ENCODE data around the gene TNK1. TPM values are rescaled to one million over a fixed set of nuclear protein-coding genes. Genes with fewer than 3 reads are reported as not detected.

TNK1 gene
- total RNA-seq, 2 donors from 2014 or later, result 2.7 to 5.3 TPM

GRCh38 chr17:7370853-7371252, 10.0 kb upstream of the TNK1 start:
- H3K27ac Mint-ChIP-seq, result no peak overlapping the region
- H3K9me3 Mint-ChIP-seq, result no peaks in the 10 kb centered on the region
- DNase-seq (ENCODE audit: low spot score in 2 of 2), result no peak
- no peak for ATAC-seq
- no peaks in the 10 kb centered on the region for H3K36me3 Mint-ChIP-seq

GRCh38 chr17:7374353-7374752, 6.5 kb upstream of the TNK1 start:
- no peak overlapping the region for H3K27ac Mint-ChIP-seq
- no peak for DNase-seq (ENCODE audit: low spot score in 2 of 2)
- peaks cover 0 to 5% of the 10 kb centered on the region in 2 donors for H3K9me3 Mint-ChIP-seq
- no peak for ATAC-seq
- H3K36me3 Mint-ChIP-seq, result peaks cover 0 to 5% of the 10 kb centered on the region in 2 donors

- DNase-seq (ENCODE audit: low spot score in 2 of 2) (no peak), ATAC-seq (no peak)
- H3K9me3 Mint-ChIP-seq, result peaks cover 0 to 6% of the 10 kb centered on the region in 2 donors
- peaks cover 0 to 6% of the 10 kb centered on the region in 2 donors for H3K36me3 Mint-ChIP-seq
- H3K27ac Mint-ChIP-seq, result no peak overlapping the region
Observed at GRCh38 chr17:7379134-7379533, 1.8 kb upstream of the TNK1 start.

GRCh38 chr17:7380321-7380720, 568 bp upstream of the TNK1 start:
- no peak for ATAC-seq

GRCh38 chr17:7382901-7383300, 2.0 kb downstream of the TNK1 start:
- DNase-seq (ENCODE audit: low spot score in 2 of 2) (no peak), ATAC-seq (no peak)
- Mint-ChIP-seq H3K36me3 (peaks cover 0 to 6% of the 10 kb centered on the region in 2 donors), H3K9me3 (peaks cover 0 to 6% of the 10 kb centered on the region in 2 donors), H3K27ac (no peak overlapping the region)

More at GRCh38 chr17:7380321-7380720, 568 bp upstream of the TNK1 start:
- Mint-ChIP-seq H3K9me3 (peaks cover 0 to 6% of the 10 kb centered on the region in 2 donors), H3K27ac (no peak overlapping the region), H3K36me3 (peaks cover 0 to 6% of the 10 kb centered on the region in 2 donors)
- no peak for DNase-seq (ENCODE audit: low spot score in 2 of 2)

GRCh38 chr17:7383371-7383741, 2.5 kb downstream of the TNK1 start:
- DNase-seq (ENCODE audit: low spot score in 2 of 2) (no peak), ATAC-seq (no peak)
- H3K36me3 Mint-ChIP-seq, result peaks cover 0 to 6% of the 10 kb centered on the region in 2 donors
- peaks cover 0 to 6% of the 10 kb centered on the region in 2 donors for H3K9me3 Mint-ChIP-seq
- H3K27ac Mint-ChIP-seq, result no peak overlapping the region

GRCh38 chr17:7383742-7384488, 3.0 kb downstream of the TNK1 start:
- H3K27ac Mint-ChIP-seq, result peak overlapping the region in 1 of 2 donors; percentile 54
- peak; percentile 79 to 80 for DNase-seq (ENCODE audit: low spot score in 2 of 2)
- H3K36me3 Mint-ChIP-seq, result peaks cover 0 to 6% of the 10 kb centered on the region in 2 donors
- peak; percentile 99 for ATAC-seq
- H3K9me3 Mint-ChIP-seq, result peaks cover 0 to 6% of the 10 kb centered on the region in 2 donors

GRCh38 chr17:7384489-7385081, 3.7 kb downstream of the TNK1 start:
- ATAC-seq (no peak), DNase-seq (ENCODE audit: low spot score in 2 of 2) (no peak)
- Mint-ChIP-seq H3K27ac (peak overlapping the region in 1 of 2 donors; percentile 54), H3K36me3 (no peaks in the 10 kb centered on the region), H3K9me3 (no peaks in the 10 kb centered on the region)

GRCh38 chr17:7388856-7389255, 8.0 kb downstream of the TNK1 start:
- Mint-ChIP-seq H3K27ac (no peak overlapping the region), H3K9me3 (no peaks in the 10 kb centered on the region), H3K36me3 (peaks cover 9 to 12% of the 10 kb centered on the region in 2 donors)
- ATAC-seq (no peak), DNase-seq (ENCODE audit: low spot score in 2 of 2) (no peak)

GRCh38 chr17:7389924-7390910, 9.3 kb downstream of the TNK1 start:
- no peak overlapping the region for H3K27ac Mint-ChIP-seq
- H3K36me3 Mint-ChIP-seq, result peaks cover 9 to 19% of the 10 kb centered on the region in 2 donors
- DNase-seq (ENCODE audit: low spot score in 2 of 2), result no peak
- H3K9me3 Mint-ChIP-seq, result no peaks in the 10 kb centered on the region
- no peak for ATAC-seq

GRCh38 chr17:7391307-7391706, 10.4 kb downstream of the TNK1 start:
- no peak for ATAC-seq
- no peaks in the 10 kb centered on the region for H3K9me3 Mint-ChIP-seq
- no peak for DNase-seq (ENCODE audit: low spot score in 2 of 2)
- no peak overlapping the region for H3K27ac Mint-ChIP-seq
- H3K36me3 Mint-ChIP-seq, result peaks cover 9 to 19% of the 10 kb centered on the region in 2 donors

- DNase-seq (ENCODE audit: low spot score in 2 of 2) (no peak), ATAC-seq (no peak)
- Mint-ChIP-seq H3K27ac (peak overlapping the region in 1 of 2 donors; percentile 44), H3K36me3 (peaks cover 9 to 19% of the 10 kb centered on the region in 2 donors), H3K9me3 (no peaks in the 10 kb centered on the region)
Observed at GRCh38 chr17:7392696-7393612, 12.1 kb downstream of the TNK1 start.

GRCh38 chr17:7393613-7394451, 12.9 kb downstream of the TNK1 start:
- peak; percentile 44 to 64 for ATAC-seq
- no peak for DNase-seq (ENCODE audit: low spot score in 2 of 2)
- H3K9me3 Mint-ChIP-seq, result no peaks in the 10 kb centered on the region
- peaks cover 9 to 19% of the 10 kb centered on the region in 2 donors for H3K36me3 Mint-ChIP-seq
- peak overlapping the region; percentile 79 to 89 for H3K27ac Mint-ChIP-seq

- Mint-ChIP-seq H3K27ac (peak within 1 kb of the TSS; percentile 86 to 95), H3K36me3 (peaks cover 9 to 19% of the 10 kb centered on the region in 2 donors), H3K9me3 (no peaks in the 10 kb centered on the region)
- ATAC-seq, result peak; percentile 88 to 90
- DNase-seq (ENCODE audit: low spot score in 2 of 2), result peak; percentile 88 to 90
Observed at GRCh38 chr17:7394452-7395191, 13.7 kb downstream of the TNK1 start, which contains the start of gene PLSCR3. PLSCR3 (minus strand) TSS chr17:7394525; CDS start chr17:7394110, 415 bp downstream.
